GM18867 (cell line): ENCODE measurements around the gene SCFD2.
"Not testable (repeated sequence)": the region's sequence is repeated elsewhere in the genome, so short reads cannot be mapped to it uniquely, and the experiment has no call there.

ENCODE experiments used
- ATAC-seq: cut with Tn5 transposase; IDR thresholded peaks from one replicate; pipeline ENCODE4 v1.9.1; 2021; ENCODE audit warnings: mild to moderate bottlenecking, moderate library complexity; ENCODE audit not compliant: unreplicated experiment

SCFD2 gene

GRCh38 chr4:53194727-53195126 is 171.1 kb downstream of the SCFD2 start:
- ATAC-seq = no peak

- no peak for ATAC-seq
These were observed 172.8 kb downstream of the SCFD2 start for GRCh38 chr4:53193111-53193510.

DNA sequence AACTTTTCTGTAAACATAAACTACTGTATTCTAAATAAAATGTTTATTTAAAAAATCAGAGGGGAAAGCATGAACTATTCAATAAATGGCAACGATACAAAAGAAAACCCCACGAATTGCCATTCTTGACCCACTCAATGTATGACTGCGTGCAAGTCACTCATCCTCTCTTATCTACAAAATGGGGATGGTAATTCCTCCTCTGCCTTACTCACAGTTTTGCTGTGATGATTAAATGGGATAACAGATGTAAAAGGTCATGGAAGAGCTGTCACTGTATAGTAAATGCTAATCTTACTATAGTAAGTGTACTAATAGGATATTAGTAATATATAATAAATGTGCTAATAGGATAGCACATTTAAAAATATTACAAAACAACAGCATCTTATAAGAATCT is 173.4 kb downstream of the SCFD2 start:
- no peak for ATAC-seq

- ATAC-seq = no peak
These were observed 173.9 kb downstream of the SCFD2 start for GRCh38 chr4:53191997-53192396.

GRCh38 chr4:53189011-53189410 is 176.8 kb downstream of the SCFD2 start:
- no peak for ATAC-seq

DNA sequence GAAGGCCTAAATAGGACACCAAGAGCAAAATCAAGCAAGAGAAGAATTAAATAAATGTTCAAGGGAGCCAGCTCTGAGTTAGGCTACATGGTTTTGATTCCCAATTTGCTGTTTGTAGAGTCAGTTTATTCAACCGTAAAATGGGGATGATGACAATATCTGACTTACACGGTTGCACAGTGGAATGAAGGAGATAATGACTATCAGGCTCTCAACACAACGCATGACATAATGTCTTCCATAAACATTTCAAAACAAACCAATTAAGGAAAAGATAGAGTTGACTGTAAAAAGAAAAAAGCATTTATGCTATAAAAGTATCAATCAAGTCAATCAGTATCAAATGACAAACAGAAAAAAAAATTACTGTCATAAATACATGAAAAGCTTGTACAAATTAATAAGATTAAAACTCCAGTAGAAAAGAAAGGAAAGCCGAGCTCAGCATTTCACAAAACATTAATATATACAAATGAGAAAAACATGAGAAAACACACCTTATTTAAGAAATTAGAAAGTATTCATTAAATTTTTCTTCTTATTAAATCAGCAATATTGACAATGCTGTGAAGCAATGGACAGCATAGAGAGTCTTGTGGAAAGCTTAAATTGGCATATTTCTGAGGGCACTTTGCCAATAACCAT is 179.0 kb downstream of the SCFD2 start:
- ATAC-seq = no peak

- ATAC-seq = no peak
These were observed 179.8 kb downstream of the SCFD2 start for GRCh38 chr4:53185869-53186585.

- no peak for ATAC-seq
These were observed 182.1 kb downstream of the SCFD2 start for GRCh38 chr4:53183754-53184153.

- not testable (repeated sequence) for ATAC-seq
These were observed 188.1 kb downstream of the SCFD2 start for GRCh38 chr4:53177751-53178150.

DNA sequence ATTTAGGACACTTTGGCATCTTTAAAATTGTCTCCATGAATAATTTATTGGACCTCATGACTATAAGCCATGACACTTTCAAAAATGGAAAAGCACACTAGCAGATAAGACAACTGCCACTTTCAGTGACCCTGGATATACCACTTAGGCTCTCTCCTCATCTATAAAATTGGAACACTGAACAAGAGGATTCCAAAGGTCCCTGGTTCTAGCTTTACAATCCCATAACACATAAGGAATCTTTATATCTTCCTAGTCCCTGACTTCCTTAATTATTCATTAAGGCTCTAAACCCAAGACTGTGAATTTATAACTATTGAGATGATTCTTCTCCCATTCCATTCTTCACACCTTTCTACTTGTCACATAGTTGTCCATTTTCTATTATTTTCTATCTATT is 190.2 kb downstream of the SCFD2 start:
- no peak for ATAC-seq

DNA sequence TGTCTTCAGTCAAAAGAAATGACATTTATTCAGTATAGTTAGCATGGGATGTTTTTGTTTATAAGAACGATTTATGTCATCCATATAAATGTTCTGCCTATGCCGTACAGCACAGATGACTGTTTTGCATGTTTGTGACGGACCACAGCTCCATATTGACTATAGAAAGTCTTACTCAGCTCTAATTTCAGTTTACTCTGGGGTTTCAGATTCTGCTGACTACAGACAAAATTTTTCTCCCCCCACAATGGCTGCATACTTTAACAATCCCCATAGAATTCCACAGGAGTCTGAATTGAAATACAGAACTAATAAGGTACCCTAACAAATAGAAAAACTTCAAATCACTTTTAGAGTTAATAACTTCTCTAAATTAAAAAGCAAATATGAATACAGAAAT is 191.0 kb downstream of the SCFD2 start:
- ATAC-seq = no peak

DNA sequence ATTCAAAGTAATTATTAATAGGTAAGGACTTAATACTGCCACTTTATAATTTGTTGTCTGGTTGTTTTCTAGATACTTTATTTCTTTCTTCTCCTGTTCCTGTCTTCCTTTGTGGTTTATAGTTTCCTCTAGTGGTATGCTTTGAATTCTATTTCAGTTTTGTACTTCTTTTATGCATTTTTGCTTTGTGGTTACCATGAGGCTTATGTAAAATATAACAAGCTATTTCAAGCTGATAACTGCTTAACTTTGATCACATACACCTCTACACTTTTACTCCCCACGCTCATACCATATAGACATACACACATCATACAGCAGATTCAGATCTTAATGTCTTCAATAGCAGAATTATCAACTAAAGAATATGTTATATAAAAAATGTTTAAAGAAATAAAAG is 192.3 kb downstream of the SCFD2 start:
- ATAC-seq = no peak

- no peak for ATAC-seq
These were observed 194.1 kb downstream of the SCFD2 start for GRCh38 chr4:53171797-53172196.

- ATAC-seq = no peak
These were observed 195.9 kb downstream of the SCFD2 start for GRCh38 chr4:53169695-53170617.

GRCh38 chr4:53168228-53168627 is 197.6 kb downstream of the SCFD2 start:
- ATAC-seq = no peak

DNA sequence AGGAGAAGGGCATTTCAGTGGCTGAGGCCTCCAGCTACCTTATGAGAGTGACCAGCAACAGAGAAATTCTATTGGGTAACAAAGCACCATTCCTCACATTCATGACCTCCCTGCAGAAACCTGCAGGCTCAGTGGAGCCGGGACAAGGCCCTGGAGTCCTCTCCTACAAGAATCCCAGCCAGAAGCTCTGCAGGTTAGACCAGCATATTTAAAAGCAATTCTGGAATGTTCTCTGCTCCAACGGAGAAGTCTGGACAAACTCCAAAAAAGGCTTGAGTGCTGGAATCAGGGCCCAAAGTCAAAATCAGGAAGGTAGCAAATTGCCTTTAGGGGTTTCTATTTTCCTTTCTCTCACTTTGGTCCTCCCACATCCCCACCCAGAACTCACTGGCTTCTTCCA is 202.9 kb downstream of the SCFD2 start:
- ATAC-seq = no peak

DNA sequence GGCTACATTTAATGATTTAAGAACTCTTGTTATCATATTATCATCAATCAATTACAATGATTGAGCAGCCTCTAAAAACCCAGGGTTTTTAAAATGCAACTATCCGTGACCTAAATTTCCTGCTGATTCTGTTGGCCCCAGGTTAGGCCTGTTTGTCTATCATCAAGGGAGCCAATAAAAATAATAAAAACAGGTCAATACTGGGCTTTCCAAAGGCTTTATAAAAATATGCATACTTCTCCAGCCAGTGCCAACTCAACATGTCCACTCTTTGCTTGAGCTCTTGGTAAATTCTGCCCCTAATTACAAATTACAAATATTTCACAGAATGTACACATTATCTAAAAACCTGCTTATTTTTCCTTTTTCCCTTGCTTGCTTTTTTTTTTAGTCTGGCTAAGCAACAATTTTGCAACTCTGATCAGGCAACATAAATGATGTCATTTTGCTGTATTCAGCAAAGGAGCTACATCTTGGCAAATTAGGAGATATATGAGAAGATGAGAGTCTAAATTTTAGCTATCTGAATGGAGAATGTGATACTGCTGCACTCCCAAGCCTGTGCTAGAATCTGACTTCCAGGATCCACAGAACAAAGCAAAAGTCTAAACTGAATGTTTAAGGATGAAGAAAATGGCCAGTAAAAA is 204.0 kb downstream of the SCFD2 start:
- ATAC-seq = no peak

GRCh38 chr4:53161051-53161786 is 204.6 kb downstream of the SCFD2 start:
- ATAC-seq = no peak

DNA sequence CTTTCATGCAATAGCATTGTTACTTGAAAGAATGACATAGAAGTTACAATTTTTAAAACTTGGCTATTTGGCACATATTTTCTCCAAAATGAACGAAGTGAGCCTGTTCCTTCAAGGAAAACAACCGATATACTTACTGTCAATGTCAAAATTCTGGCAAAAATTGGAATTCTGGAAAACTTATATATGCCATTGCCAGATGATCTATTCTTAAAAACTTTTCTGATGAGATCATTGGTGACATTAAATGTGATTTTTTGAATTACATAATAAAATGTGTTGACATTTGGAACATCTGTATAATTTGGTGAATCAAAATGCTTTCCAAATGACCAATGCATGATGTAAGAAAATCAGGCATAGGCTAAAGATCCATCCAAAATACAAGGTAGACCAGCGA is 209.0 kb downstream of the SCFD2 start:
- ATAC-seq = no peak

GRCh38 chr4:53152467-53152866 is 213.4 kb downstream of the SCFD2 start:
- no peak for ATAC-seq

GRCh38 chr4:53151489-53151788 is 214.4 kb downstream of the SCFD2 start:
- ATAC-seq = no peak
